ENCODE data around the gene SPATA4. TPM values are rescaled to one million over a fixed set of nuclear protein-coding genes. Genes with fewer than 3 reads are reported as not detected.

SPATA4 gene
- total RNA-seq, 1 donor from 2014 or later, result 0.44 TPM

DNA sequence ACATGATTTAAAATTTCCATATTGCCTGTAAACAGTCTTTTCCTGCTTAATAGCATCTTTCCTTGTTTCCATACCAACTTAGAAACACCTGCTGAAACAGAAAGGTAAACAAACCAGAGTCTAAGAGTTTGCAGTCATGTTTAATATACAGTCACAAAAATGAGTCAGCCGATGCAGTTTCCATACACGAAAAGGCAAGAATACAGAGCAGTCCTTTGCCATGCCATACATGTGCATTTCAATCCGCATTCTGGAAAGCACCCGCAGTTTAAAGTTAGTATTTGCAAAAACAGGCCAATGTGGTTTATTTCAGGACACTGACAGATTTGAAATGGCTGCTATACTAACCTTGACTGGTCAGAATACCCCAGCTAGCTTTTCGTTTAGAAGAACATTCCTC, 41.6 kb upstream of the SPATA4 start:
- DNase-seq (ENCODE audit: low read depth, low spot score), result no peak
- no peak for TF ChIP-seq CTCF (conservative IDR thresholded peaks at IDR 0.05)
- H3K4me3 Mint-ChIP-seq, result no peak overlapping the region
- H3K9me3 Mint-ChIP-seq, result no peaks in the 10 kb centered on the region
- H3K4me1 Mint-ChIP-seq, result no peaks in the 10 kb centered on the region
- H3K36me3 Mint-ChIP-seq (ENCODE audit: low read depth), result no peaks in the 10 kb centered on the region
- no peaks in the 10 kb centered on the region for H3K27me3 Mint-ChIP-seq (ENCODE audit: low read depth)
- no peak overlapping the region for H3K27ac Mint-ChIP-seq (ENCODE audit: unreplicated experiment)

DNA sequence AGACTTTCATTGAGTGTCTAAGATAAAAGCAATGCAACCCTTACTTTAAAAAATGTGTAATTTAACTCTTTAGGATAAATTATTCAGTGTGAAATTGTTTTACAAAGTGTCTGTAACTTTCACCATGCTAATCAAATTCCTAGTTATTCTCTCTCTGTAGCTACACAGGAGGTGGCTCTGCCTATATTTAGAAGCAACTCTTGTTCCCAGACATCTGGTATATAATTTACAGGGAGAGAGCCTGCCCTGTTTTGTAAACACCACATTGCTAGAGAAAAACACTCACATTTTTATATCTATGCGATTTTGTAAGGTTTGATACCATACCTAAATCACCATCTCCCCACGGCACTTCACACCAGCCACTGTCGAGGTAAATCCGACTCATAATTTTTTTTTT, 35.5 kb upstream of the SPATA4 start:
- Mint-ChIP-seq H3K36me3 (ENCODE audit: low read depth) (no peaks in the 10 kb centered on the region), H3K9me3 (no peaks in the 10 kb centered on the region), H3K4me3 (no peak overlapping the region), H3K27ac (ENCODE audit: unreplicated experiment) (no peak overlapping the region), H3K4me1 (no peaks in the 10 kb centered on the region), H3K27me3 (ENCODE audit: low read depth) (no peaks in the 10 kb centered on the region)
- TF ChIP-seq CTCF (conservative IDR thresholded peaks at IDR 0.05), result no peak
- no peak for DNase-seq (ENCODE audit: low read depth, low spot score)

DNA sequence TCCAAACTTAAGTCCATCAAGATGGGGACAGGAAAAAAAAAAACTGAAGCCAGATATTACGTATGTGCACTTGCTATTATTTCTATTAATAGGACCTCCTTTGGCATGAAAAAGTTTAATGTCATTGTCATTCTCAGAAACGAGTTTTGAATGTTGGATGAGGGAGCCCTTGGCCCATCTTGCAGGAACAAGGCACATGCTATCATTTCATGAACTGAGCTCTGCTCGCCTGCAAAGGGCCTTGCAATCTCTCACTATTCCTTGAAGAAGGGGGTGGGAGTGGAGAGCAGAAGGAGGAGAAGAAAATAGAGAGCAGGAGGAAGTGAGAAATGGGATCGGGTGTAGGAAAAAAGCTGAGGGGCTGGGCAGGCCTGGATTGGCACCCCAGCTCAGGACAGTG, 34.3 kb upstream of the SPATA4 start:
- no peaks in the 10 kb centered on the region for H3K9me3 Mint-ChIP-seq
- no peaks in the 10 kb centered on the region for H3K4me1 Mint-ChIP-seq
- DNase-seq (ENCODE audit: low read depth, low spot score), result no peak
- H3K27me3 Mint-ChIP-seq (ENCODE audit: low read depth), result no peaks in the 10 kb centered on the region
- no peak overlapping the region for H3K4me3 Mint-ChIP-seq
- no peak for TF ChIP-seq CTCF (conservative IDR thresholded peaks at IDR 0.05)
- no peaks in the 10 kb centered on the region for H3K36me3 Mint-ChIP-seq (ENCODE audit: low read depth)
- H3K27ac Mint-ChIP-seq (ENCODE audit: unreplicated experiment), result no peak overlapping the region

- Mint-ChIP-seq H3K9me3 (no peaks in the 10 kb centered on the region), H3K4me3 (no peak overlapping the region), H3K4me1 (no peaks in the 10 kb centered on the region), H3K36me3 (ENCODE audit: low read depth) (no peaks in the 10 kb centered on the region), H3K27ac (ENCODE audit: unreplicated experiment) (no peak overlapping the region), H3K27me3 (ENCODE audit: low read depth) (no peaks in the 10 kb centered on the region)
- TF ChIP-seq CTCF (conservative IDR thresholded peaks at IDR 0.05), result no peak
- no peak for DNase-seq (ENCODE audit: low read depth, low spot score)
Measured at GRCh38 chr4:176226736-176227135, 31.4 kb upstream of the SPATA4 start.

DNA sequence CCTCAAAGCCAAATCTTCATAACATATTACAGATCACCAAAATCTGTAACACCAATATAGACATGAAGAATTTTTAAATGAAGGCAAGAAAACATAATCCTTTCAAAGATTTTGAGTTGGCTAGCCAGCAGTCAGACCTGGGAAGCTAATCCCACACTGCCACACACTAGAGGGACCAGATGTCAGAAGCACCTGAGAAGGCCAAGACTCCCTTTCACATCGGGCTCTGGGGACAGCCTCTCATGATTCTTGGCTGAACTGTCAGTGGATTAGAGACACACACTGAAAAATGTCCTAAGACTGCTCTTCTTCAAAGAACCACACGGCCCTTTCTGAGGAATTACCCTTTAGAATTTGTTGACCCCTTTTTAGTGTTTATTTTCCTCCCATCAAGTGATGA, 28.2 kb upstream of the SPATA4 start:
- Mint-ChIP-seq H3K27me3 (ENCODE audit: low read depth) (no peaks in the 10 kb centered on the region), H3K4me3 (no peak overlapping the region), H3K9me3 (no peaks in the 10 kb centered on the region), H3K36me3 (ENCODE audit: low read depth) (no peaks in the 10 kb centered on the region), H3K4me1 (no peaks in the 10 kb centered on the region), H3K27ac (ENCODE audit: unreplicated experiment) (no peak overlapping the region)
- no peak for TF ChIP-seq CTCF (conservative IDR thresholded peaks at IDR 0.05)
- DNase-seq (ENCODE audit: low read depth, low spot score), result no peak

GRCh38 chr4:176222149-176222548, 26.8 kb upstream of the SPATA4 start:
- no peak overlapping the region for H3K4me3 Mint-ChIP-seq
- no peaks in the 10 kb centered on the region for H3K9me3 Mint-ChIP-seq
- DNase-seq (ENCODE audit: low read depth, low spot score), result no peak
- TF ChIP-seq CTCF (conservative IDR thresholded peaks at IDR 0.05), result no peak
- H3K27me3 Mint-ChIP-seq (ENCODE audit: low read depth), result no peaks in the 10 kb centered on the region
- H3K4me1 Mint-ChIP-seq, result no peaks in the 10 kb centered on the region
- H3K36me3 Mint-ChIP-seq (ENCODE audit: low read depth), result no peaks in the 10 kb centered on the region
- no peak overlapping the region for H3K27ac Mint-ChIP-seq (ENCODE audit: unreplicated experiment)

Measured in neural crest cell (in vitro differentiated cells).